H1 (cell line): Measurements from ENCODE around the gene MIDN. TPM values are rescaled to one million over a fixed set of nuclear protein-coding genes. Genes with fewer than 3 reads are reported as not detected.

Source experiments
- CHD2 ChIP-seq: IDR thresholded peaks from 2 replicates; pipeline ENCODE4 v1.6.1; 2012; ENCODE audit warnings: low read length, improper control_type of control experiment
- CHD7 ChIP-seq: fragments of 300-600 bp; sonication (generic); IDR thresholded peaks from 2 replicates; pipeline ENCODE4 v1.7.1; 2012; ENCODE audit warnings: low read length, moderate library complexity, mild to moderate bottlenecking, inconsistent platforms; ENCODE audit not compliant: insufficient replicate concordance
- JUN ChIP-seq: IDR thresholded peaks from 2 replicates; pipeline ENCODE4 v1.6.1; 2011; ENCODE audit warnings: low read depth, mild to moderate bottlenecking, improper control_type of control experiment, low read length
- KDM4A ChIP-seq: IDR thresholded peaks from one replicate; pipeline ENCODE4 v1.7.1; 2012; ENCODE audit warnings: low read depth, mild to moderate bottlenecking, moderate library complexity, low read length, inconsistent platforms; ENCODE audit not compliant: severe bottlenecking
- KDM5A ChIP-seq: fragments of 200-600 bp; IDR thresholded peaks from 2 replicates; pipeline ENCODE4 v1.7.1; 2012; ENCODE audit warnings: mild to moderate bottlenecking, low read length, inconsistent platforms, mixed read lengths
- NANOG ChIP-seq: IDR thresholded peaks from 2 replicates; pipeline ENCODE4 v1.6.1; 2011; ENCODE audit warnings: low read length, low read depth, mild to moderate bottlenecking, inconsistent platforms; ENCODE audit not compliant: insufficient read depth, poor library complexity, severe bottlenecking
- POLR2A ChIP-seq, 2 experiments: IDR thresholded peaks; 1 replicate in 1 of 2; 2 replicates in 1 of 2; pipeline ENCODE4 v1.6.1; 2011; ENCODE audit warnings: low read depth in 2 of 2, low read length in 2 of 2, mild to moderate bottlenecking in 2 of 2; ENCODE audit errors: control extremely low read depth in 1 of 2
- RXRA ChIP-seq: IDR thresholded peaks from 2 replicates; pipeline ENCODE4 v1.6.1; 2011; ENCODE audit warnings: low read depth, mild to moderate bottlenecking, low read length, moderate library complexity; ENCODE audit not compliant: insufficient read depth
- SP1 ChIP-seq: IDR thresholded peaks from 2 replicates; pipeline ENCODE4 v1.6.1; 2011; ENCODE audit warnings: low read depth, low read length
- SRF ChIP-seq: IDR thresholded peaks from 2 replicates; pipeline ENCODE4 v1.6.1; 2011; ENCODE audit warnings: mild to moderate bottlenecking, low read depth, low read length, moderate library complexity
- polyA plus RNA-seq, 7 experiments: library from polyadenylated mRNA; depleted of rRNA in 3 of 7; stranded (reverse) in 5 of 7; unstranded in 2 of 7; fragments of >200 nt in 5 of 7; fragments of 200-250 nt in 2 of 7; gene quantifications; 1 replicate in 5 of 7; 2 replicates in 1 of 7; 4 replicates in 1 of 7; pipeline versions ENCODE4 v1.2.1 to v1.2.3, GENCODE V29; 2011 to 2013; ENCODE audit warnings: missing spikeins in 2 of 7, mixed read lengths in 2 of 7
- total RNA-seq: library from RNA; stranded (reverse); fragmentation: NEBNext Ultra II Directional; extraction: Animal tissue kit (Norgen Biotek cat#: 25700); gene quantifications from 2 replicates; pipeline ENCODE4 v1.2.1, GENCODE V29; 2021

Gene MIDN
- total and polyA plus RNA-seq, 2 of the 8 experiments (the other 6 are each of a cell fraction or from before 2014, with no cell fraction given): 39.8 to 159 TPM

- TF ChIP-seq CHD7 (no peak), KDM4A (peak; percentile 54), NANOG (no peak), KDM5A (peak; percentile 34; the same call in 1 of the 2 replicates), SRF (peak; percentile 3; the same call in 1 of the 2 replicates), CHD2 (peak; percentile 51; the same call in 1 of the 2 replicates), POLR2A (IDR thresholded peaks at IDR 0.05; ENCODE audit: control extremely low read depth in 1 of 2, low read depth in 2 of 2, low read length in 2 of 2) (peak; percentile 93 to 94), RXRA (no peak), JUN (no peak), SP1 (peak; percentile 44)
These were observed 27.0 kb downstream of the MIDN start, which contains the start of gene FAM174C (continued) for GRCh38 chr19:1275260-1275975.
